Left kidney (tissue), 2 donors: ENCODE data around the gene PRICKLE2. TPM values are rescaled to one million over a fixed set of nuclear protein-coding genes. Genes with fewer than 3 reads are reported as not detected.
A peak's percentile ranks its signal among the peaks of the same experiment; 100 is the strongest.

Experiments used
- DNase-seq: peaks from one replicate; pipeline ENCODE4 v3.0.0-alpha.2; 2013
- polyA plus RNA-seq: library from polyadenylated mRNA; unstranded; fragments of 120-200 nt; gene quantifications from one replicate; pipeline ENCODE4 v1.2.1, GENCODE V29; 2013; ENCODE audit not compliant: insufficient read length

Gene PRICKLE2
- polyA plus RNA-seq, 1 donor, result 18.5 TPM

- peak; percentile 39 for DNase-seq
These were observed 65.1 kb downstream of the PRICKLE2 start for GRCh38 chr3:64160000-64160695.

- DNase-seq, result no peak
These were observed 66.9 kb downstream of the PRICKLE2 start for GRCh38 chr3:64158334-64158733.

- DNase-seq, result no peak
These were observed 67.9 kb downstream of the PRICKLE2 start for GRCh38 chr3:64157150-64158035.

GRCh38 chr3:64155328-64155727, 69.9 kb downstream of the PRICKLE2 start:
- DNase-seq, result no peak

GRCh38 chr3:64152676-64153466, 72.4 kb downstream of the PRICKLE2 start:
- DNase-seq, result no peak

GRCh38 chr3:64152086-64152485, 73.2 kb downstream of the PRICKLE2 start:
- DNase-seq, result no peak

- no peak for DNase-seq
These were observed 73.9 kb downstream of the PRICKLE2 start for GRCh38 chr3:64151342-64151871.

- peak; percentile 84 for DNase-seq
These were observed 74.6 kb downstream of the PRICKLE2 start for GRCh38 chr3:64150623-64151207.

- DNase-seq, result no peak
These were observed 75.4 kb downstream of the PRICKLE2 start for GRCh38 chr3:64149886-64150285.

GRCh38 chr3:64148955-64149653, 76.2 kb downstream of the PRICKLE2 start:
- DNase-seq, result no peak

GRCh38 chr3:64147211-64147610, 78.1 kb downstream of the PRICKLE2 start:
- no peak for DNase-seq

- no peak for DNase-seq
These were observed 79.8 kb downstream of the PRICKLE2 start for GRCh38 chr3:64145438-64145837.

GRCh38 chr3:64144241-64144900, 80.9 kb downstream of the PRICKLE2 start:
- DNase-seq, result no peak

- DNase-seq, result no peak
These were observed 81.7 kb downstream of the PRICKLE2 start for GRCh38 chr3:64143409-64144130.

GRCh38 chr3:64141476-64141875, 83.8 kb downstream of the PRICKLE2 start:
- no peak for DNase-seq

- no peak for DNase-seq
These were observed 84.6 kb downstream of the PRICKLE2 start for GRCh38 chr3:64140651-64141050.

GRCh38 chr3:64138656-64139375, 86.5 kb downstream of the PRICKLE2 start:
- no peak for DNase-seq

GRCh38 chr3:64138046-64138445, 87.2 kb downstream of the PRICKLE2 start:
- DNase-seq, result no peak

- no peak for DNase-seq
These were observed 90.4 kb downstream of the PRICKLE2 start for GRCh38 chr3:64134882-64135281.
